ENCODE results near the gene GPR148. TPM values are rescaled to one million over a fixed set of nuclear protein-coding genes. Genes with fewer than 3 reads are reported as not detected.
"Not testable (repeated sequence)": the region's sequence is repeated elsewhere in the genome, so short reads cannot be mapped to it uniquely, and the experiment has no call there.

Gene GPR148, protein sequence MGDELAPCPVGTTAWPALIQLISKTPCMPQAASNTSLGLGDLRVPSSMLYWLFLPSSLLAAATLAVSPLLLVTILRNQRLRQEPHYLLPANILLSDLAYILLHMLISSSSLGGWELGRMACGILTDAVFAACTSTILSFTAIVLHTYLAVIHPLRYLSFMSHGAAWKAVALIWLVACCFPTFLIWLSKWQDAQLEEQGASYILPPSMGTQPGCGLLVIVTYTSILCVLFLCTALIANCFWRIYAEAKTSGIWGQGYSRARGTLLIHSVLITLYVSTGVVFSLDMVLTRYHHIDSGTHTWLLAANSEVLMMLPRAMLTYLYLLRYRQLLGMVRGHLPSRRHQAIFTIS
- polyA plus RNA-seq = 0.37 TPM
- long read RNA-seq, donor 1 = 0 reads
- long read RNA-seq, donor 2 = 0 reads
- long read RNA-seq, donor 3 = 0 reads
- long read RNA-seq, donor 4 = 0 reads
- long read RNA-seq, donor 5 = 0 reads
- long read RNA-seq, donor 6 = 0 reads
- long read RNA-seq, donor 7 = 0 reads
- long read RNA-seq, donor 8 = 0 reads
- long read RNA-seq, donor 9 = 0 reads
- long read RNA-seq, donor 10 = 0 reads
- long read RNA-seq, donor 11 = 0 reads

DNA sequence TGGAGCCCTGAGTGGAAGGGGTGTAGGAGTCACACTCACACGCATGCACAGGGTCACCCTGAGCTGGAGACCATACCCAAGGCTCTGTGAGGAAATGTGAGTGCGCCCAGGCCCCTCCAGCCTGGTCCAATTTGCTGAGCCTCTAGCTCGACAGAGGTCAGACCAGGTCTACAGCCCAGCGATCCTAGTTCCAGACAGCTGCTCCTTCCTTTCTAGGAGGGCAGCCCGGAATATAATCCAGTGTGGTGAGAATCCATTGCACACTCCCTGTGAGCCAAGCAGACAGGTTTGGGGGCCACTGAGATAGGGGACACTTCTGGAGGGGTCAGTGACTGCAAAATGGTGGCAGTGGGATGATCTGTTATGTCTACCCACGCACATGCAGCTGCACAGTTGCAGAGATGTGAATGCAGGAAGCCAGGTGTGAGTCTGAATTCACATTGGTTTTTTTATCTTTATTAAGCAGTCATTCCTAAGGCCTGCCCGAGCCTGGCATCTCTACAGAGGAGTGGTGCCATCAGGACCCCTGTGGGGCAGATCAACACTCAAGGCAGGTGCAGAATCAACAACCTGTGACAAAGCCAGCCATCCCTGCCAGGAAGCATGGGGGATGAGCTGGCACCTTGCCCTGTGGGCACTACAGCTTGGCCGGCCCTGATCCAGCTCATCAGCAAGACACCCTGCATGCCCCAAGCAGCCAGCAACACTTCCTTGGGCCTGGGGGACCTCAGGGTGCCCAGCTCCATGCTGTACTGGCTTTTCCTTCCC lies at the start of gene GPR148:
TSS of gene GPR148 (plus strand) at position 522 of the 768 bp plus-strand sequence. CDS start at position 604, 82 bp downstream.
- Histone ChIP-seq H3K4me1 (ENCODE audit: control insufficient read depth, insufficient read depth, low read length) (peaks cover 8% of the 10 kb centered on the region), H3K27me3 (ENCODE audit: control insufficient read depth, insufficient read depth, low read length) (peaks cover 41% of the 10 kb centered on the region), H3K4me3 (ENCODE audit: low read length) (no peak within 1 kb of the TSS), H3K9me3 (ENCODE audit: control insufficient read depth, low read depth, low read length) (no peaks in the 10 kb centered on the region), H3K27ac (ENCODE audit: low read length) (peak within 1 kb of the TSS; percentile 31), H3K36me3 (ENCODE audit: control insufficient read depth, insufficient read depth, low read length) (no peaks in the 10 kb centered on the region)
- no CpG with 5 or more reads among the region's 8 CpGs for WGBS (ENCODE audit: insufficient coverage, low lambda C conversion rate)
- no peak for DNase-seq

DNA sequence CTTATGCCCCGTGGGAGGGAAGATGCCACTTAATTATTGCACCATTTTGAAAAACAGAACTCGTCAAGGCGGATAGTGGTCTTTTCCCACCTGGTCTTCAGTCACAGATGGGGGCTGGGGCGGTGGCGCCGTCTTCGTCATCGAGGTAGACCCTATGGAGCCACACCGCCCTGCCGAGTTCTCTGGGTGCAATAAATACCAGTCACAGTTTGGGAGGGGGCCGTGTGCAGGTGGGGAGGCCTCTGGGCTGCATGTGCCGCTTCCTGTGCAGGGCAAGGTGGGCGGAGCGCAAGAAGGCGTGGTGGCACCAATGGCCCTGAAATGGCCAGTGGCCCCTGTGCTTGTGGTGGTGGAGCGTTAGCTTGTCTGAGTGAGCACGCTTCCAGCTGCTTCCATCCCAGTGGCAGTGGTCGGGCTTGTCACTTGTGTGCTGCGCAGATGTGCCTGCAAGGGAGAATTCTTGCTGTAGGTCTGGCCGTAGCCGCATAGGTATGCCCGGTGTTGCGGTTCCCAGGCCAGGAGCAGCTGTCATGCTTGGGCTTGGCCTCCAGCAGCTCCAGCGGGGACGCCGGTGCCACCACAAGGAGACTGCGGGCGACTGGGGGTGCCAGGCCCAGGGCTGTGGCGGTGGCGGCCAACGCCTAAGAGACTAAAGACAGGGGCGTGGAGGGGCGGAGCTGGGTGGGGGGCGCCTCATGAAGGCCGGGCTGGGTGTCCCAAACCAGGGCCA lies 36.7 kb upstream of the GPR148 start:
- not testable (repeated sequence) for H3K36me3 ChIP-seq (ENCODE audit: control insufficient read depth, insufficient read depth, low read length); H3K4me1 ChIP-seq (ENCODE audit: control insufficient read depth, insufficient read depth, low read length); H3K27ac ChIP-seq (ENCODE audit: low read length); DNase-seq; H3K27me3 ChIP-seq (ENCODE audit: control insufficient read depth, insufficient read depth, low read length); H3K4me3 ChIP-seq (ENCODE audit: low read length); H3K9me3 ChIP-seq (ENCODE audit: control insufficient read depth, low read depth, low read length)
- no CpG with 5 or more reads among the region's 35 CpGs for WGBS (ENCODE audit: insufficient coverage, low lambda C conversion rate)

DNA sequence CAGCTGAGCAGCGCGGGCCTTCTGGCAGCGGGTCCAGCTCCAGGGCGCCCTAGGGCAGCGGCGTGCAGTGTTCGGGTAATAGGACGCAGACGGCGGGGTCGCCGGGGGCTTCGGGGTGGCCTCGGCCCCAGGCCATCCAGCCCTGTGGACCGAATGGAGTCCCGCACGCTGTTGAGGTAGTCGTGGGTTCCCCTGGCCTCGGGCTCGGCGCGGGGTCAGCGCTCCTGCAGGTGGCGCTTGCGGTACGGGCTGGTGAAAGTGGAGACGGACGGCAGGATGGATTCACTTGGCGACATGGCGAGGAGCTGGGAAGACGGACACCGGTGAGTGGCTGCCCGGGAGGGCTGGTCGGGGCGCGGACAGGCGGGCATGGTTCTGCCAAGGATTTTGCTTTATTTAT lies 35.4 kb upstream of the GPR148 start:
- not testable (repeated sequence) for H3K4me1 ChIP-seq (ENCODE audit: control insufficient read depth, insufficient read depth, low read length)
- peak overlapping the region; percentile 33 for H3K4me3 ChIP-seq (ENCODE audit: low read length)
- WGBS (ENCODE audit: insufficient coverage, low lambda C conversion rate) = no CpG with 5 or more reads among the region's 37 CpGs

DNA sequence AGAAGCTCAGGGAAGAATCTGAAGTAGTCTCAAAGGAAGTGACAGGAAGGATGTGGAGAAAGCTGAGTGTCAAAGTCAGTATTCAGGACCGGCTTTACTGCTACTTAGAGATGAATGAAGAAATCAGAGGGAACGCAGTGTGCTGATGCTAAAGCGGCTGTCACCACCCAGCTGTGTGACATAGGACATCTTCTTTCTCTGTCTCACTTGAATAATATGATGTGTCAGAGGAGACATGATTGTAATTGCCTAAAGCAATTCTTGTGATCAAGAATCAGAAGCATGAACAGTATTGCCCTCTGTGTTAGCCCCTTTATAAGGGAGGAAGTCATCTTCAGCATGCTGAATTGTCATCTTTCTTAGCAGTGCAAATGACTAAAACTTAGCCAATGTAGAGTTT lies 25.6 kb upstream of the GPR148 start:
- WGBS (ENCODE audit: insufficient coverage, low lambda C conversion rate) = no CpG with 5 or more reads among the region's 3 CpGs
- H3K4me3 ChIP-seq (ENCODE audit: low read length); H3K4me1 ChIP-seq (ENCODE audit: control insufficient read depth, insufficient read depth, low read length); H3K36me3 ChIP-seq (ENCODE audit: control insufficient read depth, insufficient read depth, low read length); H3K27me3 ChIP-seq (ENCODE audit: control insufficient read depth, insufficient read depth, low read length); DNase-seq; H3K9me3 ChIP-seq (ENCODE audit: control insufficient read depth, low read depth, low read length); H3K27ac ChIP-seq (ENCODE audit: low read length): not testable (repeated sequence)

More for the DNA sequence above, 35.4 kb upstream of the GPR148 start:
- DNase-seq = peak; percentile 4 to 25
- H3K36me3 ChIP-seq (ENCODE audit: control insufficient read depth, insufficient read depth, low read length); H3K9me3 ChIP-seq (ENCODE audit: control insufficient read depth, low read depth, low read length); H3K27me3 ChIP-seq (ENCODE audit: control insufficient read depth, insufficient read depth, low read length); H3K27ac ChIP-seq (ENCODE audit: low read length): not testable (repeated sequence)

DNA sequence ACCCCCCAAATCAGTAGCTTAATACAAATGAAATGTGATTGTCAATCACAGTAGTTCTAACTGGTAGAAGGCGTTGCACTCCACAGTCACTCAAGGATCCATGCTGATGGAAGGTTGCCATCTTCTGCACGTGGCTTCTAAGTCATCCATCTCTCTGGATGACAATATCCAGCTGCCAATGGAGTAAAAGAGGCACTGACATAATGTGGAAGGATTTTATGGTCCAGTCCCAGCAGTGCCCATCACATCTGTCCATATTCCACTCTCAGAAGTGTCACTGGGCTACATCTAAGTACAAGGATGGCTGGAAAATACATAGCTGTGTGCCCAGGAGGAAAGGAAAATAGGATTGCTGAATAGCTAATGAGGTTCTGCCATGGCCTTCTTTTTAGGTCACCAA lies 14.1 kb upstream of the GPR148 start:
- H3K36me3 ChIP-seq (ENCODE audit: control insufficient read depth, insufficient read depth, low read length); H3K4me1 ChIP-seq (ENCODE audit: control insufficient read depth, insufficient read depth, low read length); H3K9me3 ChIP-seq (ENCODE audit: control insufficient read depth, low read depth, low read length); H3K27me3 ChIP-seq (ENCODE audit: control insufficient read depth, insufficient read depth, low read length); H3K4me3 ChIP-seq (ENCODE audit: low read length); H3K27ac ChIP-seq (ENCODE audit: low read length); DNase-seq: not testable (repeated sequence)
- no CpG with 5 or more reads among the region's 2 CpGs for WGBS (ENCODE audit: insufficient coverage, low lambda C conversion rate)

DNA sequence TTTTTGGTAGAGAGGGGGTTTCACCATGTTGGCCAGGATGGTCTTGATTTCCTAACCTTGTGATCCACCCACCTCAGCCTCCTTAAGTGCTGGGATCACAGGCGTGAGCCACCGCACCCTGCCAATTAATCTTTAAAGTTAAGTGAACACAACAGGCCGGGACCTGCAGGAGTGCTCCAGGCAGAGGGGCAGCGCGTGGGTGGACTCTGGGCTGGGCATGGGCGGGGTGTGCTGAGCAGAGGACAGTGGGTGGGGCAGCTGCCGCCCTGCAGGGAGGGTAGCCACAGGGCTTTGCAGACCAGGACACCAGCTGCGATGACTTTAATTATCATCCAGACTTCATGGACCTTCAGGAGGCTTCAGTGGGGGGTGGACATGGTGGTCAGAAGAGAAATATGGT lies 8.8 kb upstream of the GPR148 start:
- no peaks in the 10 kb centered on the region for H3K36me3 ChIP-seq (ENCODE audit: control insufficient read depth, insufficient read depth, low read length)
- H3K27ac ChIP-seq (ENCODE audit: low read length) = no peak overlapping the region
- no peaks in the 10 kb centered on the region for H3K4me1 ChIP-seq (ENCODE audit: control insufficient read depth, insufficient read depth, low read length)
- H3K27me3 ChIP-seq (ENCODE audit: control insufficient read depth, insufficient read depth, low read length) = peaks cover 2% of the 10 kb centered on the region
- no CpG with 5 or more reads among the region's 8 CpGs for WGBS (ENCODE audit: insufficient coverage, low lambda C conversion rate)
- no peak for DNase-seq
- no peak overlapping the region for H3K4me3 ChIP-seq (ENCODE audit: low read length)
- H3K9me3 ChIP-seq (ENCODE audit: control insufficient read depth, low read depth, low read length) = no peaks in the 10 kb centered on the region

DNA sequence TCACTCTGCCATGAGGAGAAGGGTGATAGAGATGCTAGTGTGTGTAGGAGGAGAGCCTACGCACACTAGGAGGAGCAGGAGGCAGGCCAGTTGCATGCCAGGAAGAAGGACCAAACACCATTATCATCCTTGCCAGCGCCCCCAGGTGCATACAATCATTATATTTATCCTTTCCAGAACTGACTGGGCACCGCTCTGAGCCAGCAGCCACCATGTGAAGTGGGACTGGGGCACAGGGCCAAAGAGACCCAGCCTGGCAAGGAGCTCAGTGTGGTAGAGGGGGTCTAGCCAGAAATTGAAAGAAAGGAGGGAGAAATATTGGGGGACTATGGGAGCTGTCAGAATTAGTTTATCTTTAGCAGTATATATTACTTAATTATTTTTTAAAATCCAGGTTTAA lies 8.3 kb upstream of the GPR148 start:
- DNase-seq = no peak
- no peaks in the 10 kb centered on the region for H3K9me3 ChIP-seq (ENCODE audit: control insufficient read depth, low read depth, low read length)
- H3K4me1 ChIP-seq (ENCODE audit: control insufficient read depth, insufficient read depth, low read length) = no peaks in the 10 kb centered on the region
- no peak overlapping the region for H3K27ac ChIP-seq (ENCODE audit: low read length)
- peaks cover 5% of the 10 kb centered on the region for H3K27me3 ChIP-seq (ENCODE audit: control insufficient read depth, insufficient read depth, low read length)
- H3K4me3 ChIP-seq (ENCODE audit: low read length) = no peak overlapping the region
- H3K36me3 ChIP-seq (ENCODE audit: control insufficient read depth, insufficient read depth, low read length) = no peaks in the 10 kb centered on the region
- WGBS (ENCODE audit: insufficient coverage, low lambda C conversion rate) = 80% methylated on average over 1 of the region's 3 CpGs

DNA sequence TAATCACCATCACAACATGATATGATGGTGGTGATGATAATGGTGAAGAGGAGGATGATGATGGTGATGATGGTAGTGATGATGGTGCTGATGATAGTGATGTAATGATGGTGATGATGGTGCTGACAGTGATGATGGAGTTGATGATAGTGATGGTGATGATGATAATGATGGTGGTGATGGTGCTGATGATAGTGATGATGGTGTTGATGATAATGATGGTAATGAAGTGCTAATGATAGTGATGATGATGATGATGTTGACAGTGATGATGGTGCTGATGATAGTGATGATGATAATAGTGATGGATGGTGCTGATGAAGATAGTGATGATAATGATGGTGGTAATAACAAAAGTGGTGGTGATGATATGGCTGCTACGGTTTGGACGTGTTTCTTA lies 4.4 kb upstream of the GPR148 start:
- DNase-seq = no peak
- no CpG with 5 or more reads among the region's 2 CpGs for WGBS (ENCODE audit: insufficient coverage, low lambda C conversion rate)
- Histone ChIP-seq H3K36me3 (ENCODE audit: control insufficient read depth, insufficient read depth, low read length) (no peaks in the 10 kb centered on the region), H3K27me3 (ENCODE audit: control insufficient read depth, insufficient read depth, low read length) (peaks cover 35% of the 10 kb centered on the region), H3K4me3 (ENCODE audit: low read length) (no peak overlapping the region), H3K4me1 (ENCODE audit: control insufficient read depth, insufficient read depth, low read length) (peaks cover 8% of the 10 kb centered on the region), H3K27ac (ENCODE audit: low read length) (no peak overlapping the region), H3K9me3 (ENCODE audit: control insufficient read depth, low read depth, low read length) (no peaks in the 10 kb centered on the region)

DNA sequence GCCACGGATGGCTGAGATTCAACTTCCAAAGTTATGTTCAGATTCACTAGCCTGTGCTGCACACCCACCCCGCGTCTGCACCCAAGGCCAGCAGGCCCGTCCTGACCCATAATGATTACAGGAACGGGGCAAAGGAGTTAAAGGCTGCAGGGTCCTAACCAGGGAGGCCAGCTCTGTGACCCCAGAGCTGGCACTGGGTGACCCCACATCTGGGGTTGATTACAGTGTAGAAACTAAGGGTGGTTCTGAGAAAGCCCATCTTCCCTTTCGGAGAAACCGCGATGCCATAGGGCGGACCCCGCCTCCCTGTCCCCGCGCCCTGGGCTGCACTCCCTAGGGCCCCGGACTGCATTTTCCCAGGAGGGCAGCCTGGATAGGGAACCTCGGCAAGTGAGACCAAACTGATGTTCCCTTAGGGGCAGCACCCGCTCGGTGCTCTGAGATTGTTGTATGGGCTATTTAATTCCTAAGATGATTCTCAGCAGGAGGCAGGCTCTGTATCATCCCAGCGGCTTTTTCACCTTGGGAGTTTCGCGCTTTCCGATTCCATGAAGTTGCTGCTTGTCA lies 2.2 kb upstream of the GPR148 start:
- H3K9me3 ChIP-seq (ENCODE audit: control insufficient read depth, low read depth, low read length) = no peaks in the 10 kb centered on the region
- peak overlapping the region; percentile 34 for H3K4me3 ChIP-seq (ENCODE audit: low read length)
- H3K27me3 ChIP-seq (ENCODE audit: control insufficient read depth, insufficient read depth, low read length) = peaks cover 41% of the 10 kb centered on the region
- H3K36me3 ChIP-seq (ENCODE audit: control insufficient read depth, insufficient read depth, low read length) = no peaks in the 10 kb centered on the region
- DNase-seq = peak in 1 of 2 donors; percentile 11
- WGBS (ENCODE audit: insufficient coverage, low lambda C conversion rate) = no CpG with 5 or more reads among the region's 20 CpGs
- H3K4me1 ChIP-seq (ENCODE audit: control insufficient read depth, insufficient read depth, low read length) = peaks cover 8% of the 10 kb centered on the region
- H3K27ac ChIP-seq (ENCODE audit: low read length) = peak overlapping the region; percentile 47

Measured in large intestine (tissue), 12 donors.